Measurements from ENCODE around the gene DPP6.

DNA sequence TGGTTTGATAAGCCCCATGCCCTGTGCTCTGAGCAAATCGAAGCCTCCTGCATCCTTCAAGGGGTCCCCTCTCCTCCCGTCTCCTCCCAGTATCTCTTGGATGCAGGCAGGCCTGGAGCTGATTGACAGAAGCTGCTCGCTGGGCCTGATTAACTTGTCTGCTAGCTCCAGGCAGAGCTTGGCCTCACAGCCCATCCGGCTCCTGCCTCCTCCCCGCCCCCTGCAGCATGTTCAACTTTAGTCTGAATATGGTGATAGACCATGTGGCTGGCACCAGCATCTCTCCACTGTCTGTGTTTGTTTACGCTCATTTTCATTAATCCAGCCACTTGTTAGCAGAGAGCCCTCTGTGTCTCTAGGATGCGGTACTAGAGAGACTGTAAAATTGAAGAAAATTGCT lies 432.2 kb downstream of the DPP6 start:
- TF ChIP-seq CTCF (conservative IDR thresholded peaks at IDR 0.05), result no peak
- TF ChIP-seq EZH2 (IDR thresholded peaks at IDR 0.05; ENCODE audit: low read depth), result no peak
